ENCODE data around the gene MOV10L1.

MOV10L1 gene

GRCh38 chr22:50058906-50059880 is 30.6 kb upstream of the MOV10L1 start:
- no peak for DNase-seq (ENCODE audit: low read depth in 2 of 2, low spot score in 1 of 2)

- no peak for DNase-seq (ENCODE audit: low read depth in 2 of 2, low spot score in 1 of 2)
These were observed 29.9 kb upstream of the MOV10L1 start for GRCh38 chr22:50059881-50060262.

- no peak for DNase-seq (ENCODE audit: low read depth in 2 of 2, low spot score in 1 of 2)
These were observed 29.2 kb upstream of the MOV10L1 start for GRCh38 chr22:50060441-50061140.

GRCh38 chr22:50061141-50061823 is 28.5 kb upstream of the MOV10L1 start:
- DNase-seq (ENCODE audit: low read depth in 2 of 2, low spot score in 1 of 2), result no peak

GRCh38 chr22:50061824-50062355 is 27.9 kb upstream of the MOV10L1 start:
- no peak for DNase-seq (ENCODE audit: low read depth in 2 of 2, low spot score in 1 of 2)

GRCh38 chr22:50062509-50063135 is 27.2 kb upstream of the MOV10L1 start:
- no peak for DNase-seq (ENCODE audit: low read depth in 2 of 2, low spot score in 1 of 2)

GRCh38 chr22:50063589-50064393 is 26.0 kb upstream of the MOV10L1 start:
- DNase-seq (ENCODE audit: low read depth in 2 of 2, low spot score in 1 of 2), result no peak

- DNase-seq (ENCODE audit: low read depth in 2 of 2, low spot score in 1 of 2), result no peak
These were observed 25.4 kb upstream of the MOV10L1 start for GRCh38 chr22:50064453-50064852.

GRCh38 chr22:50067244-50067643 is 22.6 kb upstream of the MOV10L1 start:
- DNase-seq (ENCODE audit: low read depth in 2 of 2, low spot score in 1 of 2), result no peak

- DNase-seq (ENCODE audit: low read depth in 2 of 2, low spot score in 1 of 2), result no peak
These were observed 21.7 kb upstream of the MOV10L1 start for GRCh38 chr22:50068096-50068495.

- DNase-seq (ENCODE audit: low read depth in 2 of 2, low spot score in 1 of 2), result no peak
These were observed 19.4 kb upstream of the MOV10L1 start for GRCh38 chr22:50070366-50070765.

GRCh38 chr22:50071432-50072166 is 18.2 kb upstream of the MOV10L1 start:
- DNase-seq (ENCODE audit: low read depth in 2 of 2, low spot score in 1 of 2), result no peak

- DNase-seq (ENCODE audit: low read depth in 2 of 2, low spot score in 1 of 2), result no peak
These were observed 17.6 kb upstream of the MOV10L1 start for GRCh38 chr22:50072167-50072555.

GRCh38 chr22:50072714-50073538 is 16.9 kb upstream of the MOV10L1 start:
- no peak for DNase-seq (ENCODE audit: low read depth in 2 of 2, low spot score in 1 of 2)

- no peak for DNase-seq (ENCODE audit: low read depth in 2 of 2, low spot score in 1 of 2)
These were observed 15.8 kb upstream of the MOV10L1 start for GRCh38 chr22:50074056-50074455.

GRCh38 chr22:50074551-50075530 is 15.0 kb upstream of the MOV10L1 start:
- DNase-seq (ENCODE audit: low read depth in 2 of 2, low spot score in 1 of 2), result no peak

Data from stimulated activated CD8-positive, alpha-beta memory T cell treated with anti-CD3 and anti-CD28 coated beads, Interleukin-4, amount 100 ng/mL, for 1 hour (primary cell).